Liver (tissue), 9 donors: ENCODE data around the gene VNN1. TPM values are rescaled to one million over a fixed set of nuclear protein-coding genes. Genes with fewer than 3 reads are reported as not detected.

Experiments
- DNase-seq: peaks from one replicate; pipeline ENCODE4 v3.0.0-alpha.2; 2017; ENCODE audit warnings: low spot score
- H3K27ac ChIP-seq, 2 donors: one replicate each; pipeline ENCODE4 v1.7.0; 2013; ENCODE audit warnings: inconsistent platforms in 2 of 2, low read length in 2 of 2, control low read depth in 1 of 2, low read depth in 1 of 2, mild to moderate bottlenecking in 1 of 2
- H3K27me3 ChIP-seq, 4 donors: one replicate each; pipeline versions ENCODE4 v1.6.1 to v1.7.0; 2013; ENCODE audit warnings: low read length in 3 of 4, inconsistent platforms in 1 of 4, mild to moderate bottlenecking in 1 of 4, moderate library complexity in 1 of 4; ENCODE audit not compliant: control insufficient read depth in 4 of 4, insufficient read depth in 4 of 4
- H3K36me3 ChIP-seq, 4 donors: one replicate each; pipeline versions ENCODE4 v1.6.1 to v1.7.0; 2013; ENCODE audit warnings: low read length in 3 of 4, mild to moderate bottlenecking in 3 of 4, low read depth in 1 of 4, moderate library complexity in 1 of 4; ENCODE audit not compliant: control insufficient read depth in 4 of 4, insufficient read depth in 3 of 4
- H3K4me1 ChIP-seq, 4 donors: one replicate each; pipeline versions ENCODE4 v1.6.1 to v1.7.0; 2013; ENCODE audit warnings: low read length in 3 of 4, mild to moderate bottlenecking in 3 of 4, moderate library complexity in 1 of 4; ENCODE audit not compliant: control insufficient read depth in 4 of 4, insufficient read depth in 4 of 4
- H3K4me3 ChIP-seq, 3 donors: one replicate each; pipeline versions ENCODE4 v1.6.1 to v1.7.0; 2013; ENCODE audit warnings: low read length in 3 of 3, control low read depth in 1 of 3, low read depth in 1 of 3, mild to moderate bottlenecking in 1 of 3
- H3K9ac ChIP-seq, 2 donors: one replicate each; pipeline ENCODE4 v1.7.0; 2013; ENCODE audit warnings: low read length in 2 of 2, mild to moderate bottlenecking in 2 of 2, moderate library complexity in 2 of 2, control low read depth in 1 of 2, low read depth in 1 of 2
- H3K9me3 ChIP-seq, 4 donors: one replicate each; pipeline versions ENCODE4 v1.6.1 to v1.7.0; 2013; ENCODE audit warnings: low read length in 3 of 4; ENCODE audit not compliant: control insufficient read depth in 4 of 4
- CTCF ChIP-seq: fragments of 150-350 bp; IDR thresholded peaks from 2 replicates; pipeline ENCODE4 v1.5.1; 2017; ENCODE audit warnings: improper control_type of control experiment, low read depth, low read length; ENCODE audit not compliant: missing input control
- EGR1 ChIP-seq, 2 donors: IDR thresholded peaks; 2 replicates each; pipeline ENCODE4 v1.6.1; 2016 to 2018; ENCODE audit warnings: antibody characterized with exemption in 2 of 2, low read depth in 2 of 2
- FOXA1 ChIP-seq: IDR thresholded peaks from 2 replicates; pipeline ENCODE4 v1.6.1; 2016; ENCODE audit warnings: antibody characterized with exemption
- FOXA2 ChIP-seq: IDR thresholded peaks from 2 replicates; pipeline ENCODE4 v1.6.1; 2016; ENCODE audit warnings: antibody characterized with exemption
- GABPA ChIP-seq, 2 donors: IDR thresholded peaks in 1 of 2; conservative IDR thresholded peaks in 1 of 2; 2 replicates each; pipeline ENCODE4 v1.6.1; 2016; ENCODE audit warnings: antibody characterized with exemption in 2 of 2, mild to moderate bottlenecking in 1 of 2, moderate library complexity in 1 of 2
- HNF4A ChIP-seq, 2 donors: conservative IDR thresholded peaks; 2 replicates each; pipeline ENCODE4 v1.6.1; 2016; ENCODE audit warnings: antibody characterized with exemption in 2 of 2, mild to moderate bottlenecking in 2 of 2
- HNF4G ChIP-seq: IDR thresholded peaks from 2 replicates; pipeline ENCODE4 v1.6.1; 2016; ENCODE audit warnings: antibody characterized with exemption
- NR2F2 ChIP-seq: IDR thresholded peaks from 2 replicates; pipeline ENCODE4 v1.6.1; 2016; ENCODE audit warnings: antibody characterized with exemption
- RAD21 ChIP-seq, 2 donors: IDR thresholded peaks; 2 replicates each; pipeline ENCODE4 v1.6.1; 2016; ENCODE audit warnings: antibody characterized with exemption in 2 of 2, mild to moderate bottlenecking in 2 of 2
- RXRA ChIP-seq, 2 donors: IDR thresholded peaks; 2 replicates each; pipeline ENCODE4 v1.6.1; 2017 to 2018; ENCODE audit warnings: antibody characterized with exemption in 2 of 2, mild to moderate bottlenecking in 1 of 2
- SP1 ChIP-seq: IDR thresholded peaks from 2 replicates; pipeline ENCODE4 v1.6.1; 2018; ENCODE audit warnings: antibody characterized with exemption, mild to moderate bottlenecking
- TAF1 ChIP-seq: conservative IDR thresholded peaks from 2 replicates; pipeline ENCODE4 v1.6.1; 2016; ENCODE audit warnings: antibody characterized with exemption, mild to moderate bottlenecking
- YY1 ChIP-seq: IDR thresholded peaks from 2 replicates; pipeline ENCODE4 v1.6.1; 2016; ENCODE audit warnings: antibody characterized with exemption, mild to moderate bottlenecking
- WGBS: extraction: QIAGEN DNeasy Blood & Tissue Kit; methylation state at CpG from one replicate; pipeline ENCODE4 v1.1.7; 2013; 5-methylcytosine and 5-hydroxymethylcytosine counted together
- polyA plus RNA-seq, 2 donors: library from polyadenylated mRNA; stranded (reverse) in 1 of 2; unstranded in 1 of 2; fragments of 200-250 nt in 1 of 2; fragments of >200 nt in 1 of 2; fragmentation: Nextera tagmentation in 1 of 2; extraction: Ambion mirVana in 1 of 2; gene quantifications; one replicate each; pipeline versions ENCODE4 v1.2.1 to v1.2.3, GENCODE V29; 2013 to 2015
- total RNA-seq, 2 donors: library from RNA; depleted of rRNA; stranded (reverse); fragments of >200 nt; gene quantifications; one replicate each; pipeline ENCODE4 v1.2.3, GENCODE V29; 2014
- TF ChIP-seq, protein P1 (sequence below): IDR thresholded peaks from 2 replicates; pipeline ENCODE4 v1.6.1; 2016; ENCODE audit warnings: antibody characterized with exemption
- TF ChIP-seq, protein P2 (sequence below): IDR thresholded peaks from 2 replicates; pipeline ENCODE4 v1.6.1; 2016; ENCODE audit warnings: antibody characterized with exemption
- TF ChIP-seq, protein P3 (sequence below): IDR thresholded peaks from 2 replicates; pipeline ENCODE4 v1.6.1; 2016; ENCODE audit warnings: antibody characterized with exemption, mild to moderate bottlenecking
- TF ChIP-seq, protein P4 (sequence below): IDR thresholded peaks from 2 replicates; pipeline ENCODE4 v1.6.1; 2016; ENCODE audit warnings: antibody characterized with exemption
- donor health status: healthy.
- donor health status: healthy.
- donor health status: healthy.
- donor health status: healthy.
- donor health status: healthy.

The VNN1 gene
- total and polyA plus RNA-seq, 4 donors: 2.7 to 132 (median 58.8) TPM

- Histone ChIP-seq H3K27ac (no peak overlapping the region), H3K36me3 (no peaks in the 10 kb centered on the region)
These were observed 63.4 kb downstream of the VNN1 start for GRCh38 chr6:132650429-132650828.

More at GRCh38 chr6:132650429-132650828, 63.4 kb downstream of the VNN1 start:
- no peaks in the 10 kb centered on the region for H3K27me3 ChIP-seq
- no peak overlapping the region for H3K9ac ChIP-seq
- 94% methylated on average over 1 of the region's 1 CpG for WGBS
- H3K4me1 ChIP-seq: no peaks in the 10 kb centered on the region
- H3K4me3 ChIP-seq: no peak overlapping the region
- DNase-seq: no peak
- TF ChIP-seq, protein P1, sequence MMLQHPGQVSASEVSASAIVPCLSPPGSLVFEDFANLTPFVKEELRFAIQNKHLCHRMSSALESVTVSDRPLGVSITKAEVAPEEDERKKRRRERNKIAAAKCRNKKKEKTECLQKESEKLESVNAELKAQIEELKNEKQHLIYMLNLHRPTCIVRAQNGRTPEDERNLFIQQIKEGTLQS: no peak
- TF ChIP-seq HNF4G (no peak), FOXA2 (no peak), YY1 (no peak), CTCF (no peak), GABPA (IDR thresholded peaks at IDR 0.05 in 1 of 2, conservative IDR thresholded peaks at IDR 0.05 in 1 of 2) (no peak), SP1 (no peak), EGR1 (IDR thresholded peaks at IDR 0.05; ENCODE audit: low read depth in 2 of 2) (no peak), TAF1 (no peak), NR2F2 (no peak), RXRA (IDR thresholded peaks at IDR 0.05) (no peak), HNF4A (conservative IDR thresholded peaks at IDR 0.05) (no peak), FOXA1 (no peak), RAD21 (IDR thresholded peaks at IDR 0.05) (no peak)
- TF ChIP-seq, protein P2, sequence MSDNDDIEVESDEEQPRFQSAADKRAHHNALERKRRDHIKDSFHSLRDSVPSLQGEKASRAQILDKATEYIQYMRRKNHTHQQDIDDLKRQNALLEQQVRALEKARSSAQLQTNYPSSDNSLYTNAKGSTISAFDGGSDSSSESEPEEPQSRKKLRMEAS: no peak
- TF ChIP-seq, protein P3, sequence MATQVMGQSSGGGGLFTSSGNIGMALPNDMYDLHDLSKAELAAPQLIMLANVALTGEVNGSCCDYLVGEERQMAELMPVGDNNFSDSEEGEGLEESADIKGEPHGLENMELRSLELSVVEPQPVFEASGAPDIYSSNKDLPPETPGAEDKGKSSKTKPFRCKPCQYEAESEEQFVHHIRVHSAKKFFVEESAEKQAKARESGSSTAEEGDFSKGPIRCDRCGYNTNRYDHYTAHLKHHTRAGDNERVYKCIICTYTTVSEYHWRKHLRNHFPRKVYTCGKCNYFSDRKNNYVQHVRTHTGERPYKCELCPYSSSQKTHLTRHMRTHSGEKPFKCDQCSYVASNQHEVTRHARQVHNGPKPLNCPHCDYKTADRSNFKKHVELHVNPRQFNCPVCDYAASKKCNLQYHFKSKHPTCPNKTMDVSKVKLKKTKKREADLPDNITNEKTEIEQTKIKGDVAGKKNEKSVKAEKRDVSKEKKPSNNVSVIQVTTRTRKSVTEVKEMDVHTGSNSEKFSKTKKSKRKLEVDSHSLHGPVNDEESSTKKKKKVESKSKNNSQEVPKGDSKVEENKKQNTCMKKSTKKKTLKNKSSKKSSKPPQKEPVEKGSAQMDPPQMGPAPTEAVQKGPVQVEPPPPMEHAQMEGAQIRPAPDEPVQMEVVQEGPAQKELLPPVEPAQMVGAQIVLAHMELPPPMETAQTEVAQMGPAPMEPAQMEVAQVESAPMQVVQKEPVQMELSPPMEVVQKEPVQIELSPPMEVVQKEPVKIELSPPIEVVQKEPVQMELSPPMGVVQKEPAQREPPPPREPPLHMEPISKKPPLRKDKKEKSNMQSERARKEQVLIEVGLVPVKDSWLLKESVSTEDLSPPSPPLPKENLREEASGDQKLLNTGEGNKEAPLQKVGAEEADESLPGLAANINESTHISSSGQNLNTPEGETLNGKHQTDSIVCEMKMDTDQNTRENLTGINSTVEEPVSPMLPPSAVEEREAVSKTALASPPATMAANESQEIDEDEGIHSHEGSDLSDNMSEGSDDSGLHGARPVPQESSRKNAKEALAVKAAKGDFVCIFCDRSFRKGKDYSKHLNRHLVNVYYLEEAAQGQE: no peak
- TF ChIP-seq, protein P4, sequence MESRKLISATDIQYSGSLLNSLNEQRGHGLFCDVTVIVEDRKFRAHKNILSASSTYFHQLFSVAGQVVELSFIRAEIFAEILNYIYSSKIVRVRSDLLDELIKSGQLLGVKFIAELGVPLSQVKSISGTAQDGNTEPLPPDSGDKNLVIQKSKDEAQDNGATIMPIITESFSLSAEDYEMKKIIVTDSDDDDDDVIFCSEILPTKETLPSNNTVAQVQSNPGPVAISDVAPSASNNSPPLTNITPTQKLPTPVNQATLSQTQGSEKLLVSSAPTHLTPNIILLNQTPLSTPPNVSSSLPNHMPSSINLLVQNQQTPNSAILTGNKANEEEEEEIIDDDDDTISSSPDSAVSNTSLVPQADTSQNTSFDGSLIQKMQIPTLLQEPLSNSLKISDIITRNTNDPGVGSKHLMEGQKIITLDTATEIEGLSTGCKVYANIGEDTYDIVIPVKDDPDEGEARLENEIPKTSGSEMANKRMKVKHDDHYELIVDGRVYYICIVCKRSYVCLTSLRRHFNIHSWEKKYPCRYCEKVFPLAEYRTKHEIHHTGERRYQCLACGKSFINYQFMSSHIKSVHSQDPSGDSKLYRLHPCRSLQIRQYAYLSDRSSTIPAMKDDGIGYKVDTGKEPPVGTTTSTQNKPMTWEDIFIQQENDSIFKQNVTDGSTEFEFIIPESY: no peak
- no peaks in the 10 kb centered on the region for H3K9me3 ChIP-seq
